Mucosa of rectum (tissue), 2 donors: Measurements from ENCODE around the gene SDF4.
"Not testable (repeated sequence)": the region's sequence is repeated elsewhere in the genome, so short reads cannot be mapped to it uniquely, and the experiment has no call there.

ENCODE experiments used
- H3K27ac ChIP-seq, 2 donors: one replicate each; pipeline ENCODE4 v1.7.0; 2013; ENCODE audit warnings: inconsistent platforms in 2 of 2, low read depth in 2 of 2, low read length in 2 of 2
- H3K27me3 ChIP-seq, 2 donors: one replicate each; pipeline ENCODE4 v1.7.0; 2013; ENCODE audit warnings: low read length in 2 of 2; ENCODE audit not compliant: control insufficient read depth in 2 of 2, insufficient read depth in 2 of 2
- H3K36me3 ChIP-seq, 2 donors: one replicate each; pipeline ENCODE4 v1.7.0; 2013; ENCODE audit warnings: low read length in 2 of 2; ENCODE audit not compliant: control insufficient read depth in 2 of 2, insufficient read depth in 2 of 2
- H3K4me1 ChIP-seq, 2 donors: one replicate each; pipeline ENCODE4 v1.7.0; 2013; ENCODE audit warnings: low read length in 2 of 2, mild to moderate bottlenecking in 1 of 2; ENCODE audit not compliant: control insufficient read depth in 2 of 2, insufficient read depth in 2 of 2
- H3K4me3 ChIP-seq, 2 donors: one replicate each; pipeline ENCODE4 v1.7.0; 2013; ENCODE audit warnings: low read length in 2 of 2
- H3K9ac ChIP-seq, 2 donors: one replicate each; pipeline ENCODE4 v1.7.0; 2013; ENCODE audit warnings: low read length in 2 of 2, low read depth in 1 of 2, mild to moderate bottlenecking in 1 of 2
- H3K9me3 ChIP-seq, 2 donors: one replicate each; pipeline ENCODE4 v1.7.0; 2013; ENCODE audit warnings: low read length in 2 of 2; ENCODE audit not compliant: control insufficient read depth in 2 of 2
- donor health status: healthy.
- donor health status: Normal muscosa, but diverticular disease.

The SDF4 gene

DNA sequence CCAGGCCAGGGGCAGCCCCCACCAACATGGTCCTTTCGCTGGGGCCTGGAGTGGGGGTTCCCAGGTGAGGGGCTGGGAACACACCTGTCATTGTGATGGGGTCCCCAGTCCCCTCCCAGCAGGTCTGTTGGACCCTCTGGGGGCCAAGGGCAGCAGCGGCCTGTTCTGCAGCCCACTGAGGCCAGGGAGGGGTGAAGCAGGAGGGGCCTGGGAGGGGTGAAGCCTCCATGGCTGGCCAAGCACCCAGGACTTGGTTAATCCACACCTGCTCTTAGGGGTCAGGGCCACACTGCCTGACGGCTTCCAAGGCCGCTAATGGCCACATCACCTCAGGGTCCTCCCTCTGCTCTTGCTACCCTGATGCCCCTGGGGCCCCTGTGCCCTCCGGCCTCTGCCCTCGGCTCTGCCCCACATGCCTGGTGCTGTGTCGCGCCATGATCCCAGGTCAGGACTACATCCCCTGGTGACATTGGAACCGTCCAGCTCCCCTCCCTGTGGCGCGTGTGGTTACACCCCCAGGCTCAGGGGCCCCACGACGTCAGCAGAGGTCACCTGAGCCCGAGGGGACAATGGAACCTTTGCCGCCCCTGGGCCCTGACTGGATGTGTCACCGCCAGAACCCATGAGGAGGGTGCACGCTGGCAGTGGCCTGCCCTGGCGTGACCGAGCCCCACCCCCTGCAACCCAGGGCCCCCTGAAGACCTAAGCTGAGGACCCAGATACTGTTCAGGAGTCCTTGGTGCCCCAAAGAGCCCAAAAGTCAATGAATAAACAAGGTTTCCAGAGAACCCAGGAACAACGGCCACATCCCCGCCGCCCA lies 32.5 kb downstream of the SDF4 start:
- H3K9ac ChIP-seq = no peak overlapping the region
- no peaks in the 10 kb centered on the region for H3K4me1 ChIP-seq
- no peaks in the 10 kb centered on the region for H3K9me3 ChIP-seq
- no peak overlapping the region for H3K27ac ChIP-seq
- peaks cover 0 to 5% of the 10 kb centered on the region in 2 donors for H3K27me3 ChIP-seq
- H3K36me3 ChIP-seq = no peaks in the 10 kb centered on the region
- no peak overlapping the region for H3K4me3 ChIP-seq

DNA sequence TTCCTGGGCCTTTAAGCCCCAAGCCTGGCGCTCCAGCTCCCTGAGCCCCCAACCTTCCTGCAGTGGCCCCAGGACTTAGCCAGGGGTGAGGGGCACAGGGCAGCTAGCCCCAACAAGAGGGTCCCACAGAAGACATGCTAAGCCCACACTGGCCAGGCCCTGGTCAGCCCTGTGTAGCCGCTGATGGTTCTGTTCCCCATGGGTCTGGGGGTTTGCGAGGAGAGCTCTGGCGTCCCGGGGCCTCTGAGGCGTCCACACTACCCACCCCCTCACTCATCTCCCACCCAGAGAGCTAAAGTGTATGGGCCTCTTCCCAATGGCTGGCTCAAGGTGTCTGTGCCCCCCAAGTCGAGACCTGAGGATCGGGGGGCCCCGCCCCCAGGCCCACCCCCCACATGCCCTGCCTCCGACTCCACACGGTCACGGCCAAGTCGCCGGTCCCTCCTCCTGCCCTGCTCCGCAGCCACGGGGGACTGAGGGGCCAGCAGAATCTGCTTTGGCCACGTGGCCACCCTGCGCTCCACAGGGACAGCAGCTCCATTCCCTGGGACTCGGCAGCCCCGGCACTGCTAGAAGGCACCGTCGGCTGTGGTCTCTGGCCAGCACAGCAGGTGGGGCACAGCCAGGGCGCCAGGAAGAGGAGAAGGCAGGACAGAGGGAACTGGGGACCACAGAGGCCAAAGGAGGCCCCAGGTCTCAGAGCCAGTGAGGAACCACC lies 33.2 kb downstream of the SDF4 start:
- H3K27me3 ChIP-seq = peaks cover 0 to 5% of the 10 kb centered on the region in 2 donors
- H3K27ac ChIP-seq = no peak overlapping the region
- no peak overlapping the region for H3K9ac ChIP-seq
- no peaks in the 10 kb centered on the region for H3K36me3 ChIP-seq
- H3K4me3 ChIP-seq = no peak overlapping the region
- H3K4me1 ChIP-seq = no peaks in the 10 kb centered on the region
- no peaks in the 10 kb centered on the region for H3K9me3 ChIP-seq

DNA sequence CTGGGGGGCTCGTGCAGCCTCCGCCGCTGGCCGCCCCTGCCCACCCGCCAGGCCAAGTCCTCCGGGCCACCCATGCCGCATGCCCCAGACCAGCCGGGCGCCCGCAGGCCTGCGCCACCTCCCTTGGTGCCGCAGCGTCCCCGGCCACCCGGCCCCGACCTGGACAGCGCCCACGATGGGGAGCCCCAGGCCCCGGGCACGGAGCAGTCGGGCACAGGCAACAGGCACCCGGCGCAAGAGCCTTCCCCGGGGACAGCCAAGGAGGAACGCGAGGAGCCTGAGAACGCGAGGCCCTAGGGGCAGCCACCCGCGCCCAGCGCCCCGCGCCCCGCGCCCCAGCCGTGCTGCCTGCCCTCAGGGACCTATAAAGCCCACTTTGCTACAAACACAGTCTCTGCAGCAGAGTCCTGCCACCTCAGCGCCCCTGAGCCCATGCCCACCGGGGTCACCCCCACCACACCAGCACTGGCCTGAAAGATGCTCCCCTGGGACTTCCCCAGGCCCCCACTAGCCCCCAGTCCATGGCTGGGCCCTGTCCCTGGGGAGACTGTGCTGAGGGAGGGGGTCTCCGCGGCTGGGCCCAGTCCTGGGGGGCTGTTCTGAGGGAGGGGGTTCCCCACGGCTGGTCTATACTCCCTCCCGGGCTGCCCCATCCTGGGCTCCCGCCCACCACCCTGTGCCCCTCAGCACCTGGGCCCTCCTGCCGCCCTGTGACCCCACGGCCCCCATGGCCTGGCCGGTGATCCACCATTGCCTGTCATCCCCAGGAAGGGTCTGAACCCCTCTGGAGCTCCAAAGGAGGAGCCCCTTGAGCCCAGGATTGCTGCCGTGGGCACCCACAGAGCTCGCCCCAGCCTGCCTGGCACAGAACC lies 34.0 kb downstream of the SDF4 start:
- Histone ChIP-seq H3K27ac (no peak overlapping the region), H3K9ac (no peak overlapping the region), H3K4me3 (no peak overlapping the region), H3K4me1 (no peaks in the 10 kb centered on the region), H3K27me3 (peaks cover 0 to 5% of the 10 kb centered on the region in 2 donors), H3K9me3 (no peaks in the 10 kb centered on the region), H3K36me3 (no peaks in the 10 kb centered on the region)

DNA sequence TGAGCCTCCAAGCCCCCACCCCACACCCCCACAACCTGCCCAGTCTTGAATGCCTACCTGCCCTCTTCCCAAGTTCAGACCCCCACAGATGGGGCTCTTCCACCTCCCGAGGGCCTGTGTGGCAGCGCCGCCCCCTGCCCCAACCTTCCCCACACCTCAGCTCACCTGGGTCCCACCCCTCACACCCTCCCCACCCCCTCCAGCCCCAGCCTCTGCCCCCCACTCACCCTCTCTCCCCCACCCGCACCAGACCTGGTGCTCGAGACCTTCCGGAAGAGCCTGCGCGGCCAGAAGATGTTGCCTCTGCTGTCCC lies 34.7 kb downstream of the SDF4 start:
- H3K4me3 ChIP-seq = no peak overlapping the region
- no peaks in the 10 kb centered on the region for H3K9me3 ChIP-seq
- peaks cover 0 to 5% of the 10 kb centered on the region in 2 donors for H3K27me3 ChIP-seq
- no peaks in the 10 kb centered on the region for H3K4me1 ChIP-seq
- no peaks in the 10 kb centered on the region for H3K36me3 ChIP-seq
- H3K9ac ChIP-seq = no peak overlapping the region
- H3K27ac ChIP-seq = no peak overlapping the region

DNA sequence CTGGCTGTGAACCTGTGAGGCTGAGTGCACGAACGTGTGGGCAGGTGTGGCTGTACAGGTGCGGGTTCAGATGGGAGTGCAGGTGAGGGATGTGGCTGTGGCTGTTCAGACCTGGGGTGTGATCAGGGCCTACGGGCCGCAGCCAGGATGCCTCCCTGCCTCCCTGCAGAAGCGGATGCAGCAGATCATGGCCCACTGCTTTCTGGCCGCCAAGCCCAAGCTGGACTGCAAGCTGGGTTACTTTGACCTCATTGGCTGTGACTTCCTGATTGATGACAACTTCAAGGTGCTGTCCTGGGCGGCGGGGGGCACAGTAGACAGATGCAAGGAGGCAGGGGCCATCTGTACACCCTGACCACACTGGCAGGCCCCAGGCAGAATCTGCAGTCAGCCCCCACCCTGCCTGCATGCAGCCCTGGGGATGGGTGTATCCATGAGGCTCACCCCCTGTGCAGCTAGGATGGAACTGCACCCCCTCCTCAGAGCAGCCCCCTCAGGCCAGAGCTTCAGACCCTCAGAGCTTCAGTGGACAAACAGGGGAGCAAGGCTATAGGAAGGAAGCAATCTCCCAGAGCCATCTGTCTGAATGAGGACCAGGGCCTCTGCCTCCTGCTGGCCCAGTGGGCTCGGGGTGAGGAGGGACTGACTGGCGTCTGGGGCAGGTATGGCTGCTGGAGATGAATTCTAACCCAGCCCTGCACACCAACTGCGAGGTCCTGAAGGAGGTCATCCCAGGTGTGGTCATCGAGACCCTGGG lies 35.2 kb downstream of the SDF4 start:
- no peak overlapping the region for H3K27ac ChIP-seq
- H3K9ac ChIP-seq = no peak overlapping the region
- no peaks in the 10 kb centered on the region for H3K36me3 ChIP-seq
- H3K4me1 ChIP-seq = no peaks in the 10 kb centered on the region
- no peaks in the 10 kb centered on the region for H3K9me3 ChIP-seq
- H3K4me3 ChIP-seq = no peak overlapping the region
- peaks cover 0 to 5% of the 10 kb centered on the region in 2 donors for H3K27me3 ChIP-seq

DNA sequence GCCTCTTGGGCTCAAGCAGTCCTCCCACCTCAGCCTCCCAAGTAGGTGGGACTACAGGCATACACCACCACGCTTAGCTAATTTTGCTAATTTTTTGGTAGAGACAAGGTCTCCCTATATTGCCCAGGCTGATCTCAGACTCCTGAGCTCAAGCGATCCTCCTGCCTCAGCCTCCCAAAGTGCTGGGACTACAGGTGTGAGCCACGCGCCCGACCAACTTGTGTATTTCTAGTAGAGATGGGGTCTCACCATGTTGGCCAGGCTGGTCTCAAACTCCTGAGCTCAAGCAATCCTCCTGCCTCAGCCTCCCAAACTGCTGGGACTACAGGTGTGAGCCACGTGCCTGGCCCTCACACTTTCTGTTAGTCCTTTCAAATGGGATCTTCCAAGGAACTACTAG lies 36.1 kb downstream of the SDF4 start:
- not testable (repeated sequence) for H3K9me3 ChIP-seq, H3K9ac ChIP-seq, H3K4me3 ChIP-seq, H3K27me3 ChIP-seq, H3K4me1 ChIP-seq, H3K36me3 ChIP-seq, H3K27ac ChIP-seq

DNA sequence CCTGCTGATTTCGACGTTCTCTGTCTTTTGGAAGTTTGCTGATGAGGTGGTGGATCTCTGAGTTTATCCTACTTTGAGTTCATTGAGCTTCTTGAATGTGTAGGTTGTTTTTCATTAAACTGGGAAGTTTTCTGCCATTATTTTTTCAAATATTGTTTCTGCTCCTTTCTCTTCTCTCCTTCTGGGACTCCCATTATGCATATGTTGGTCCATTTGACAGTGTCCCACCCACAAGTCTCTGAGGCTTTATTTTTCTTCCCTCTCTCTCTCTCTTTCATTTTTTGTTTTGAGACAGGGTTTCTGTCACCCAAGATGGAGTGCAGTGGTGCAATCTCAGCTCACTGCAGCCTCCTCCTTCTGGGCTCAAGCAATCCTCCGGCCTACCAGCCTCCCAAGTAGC lies 37.1 kb downstream of the SDF4 start:
- H3K4me1 ChIP-seq = no peaks in the 10 kb centered on the region
- H3K9me3 ChIP-seq = no peaks in the 10 kb centered on the region
- peaks cover 0 to 5% of the 10 kb centered on the region in 2 donors for H3K27me3 ChIP-seq
- H3K9ac ChIP-seq = no peak overlapping the region
- H3K4me3 ChIP-seq = no peak overlapping the region
- no peak overlapping the region for H3K27ac ChIP-seq
- H3K36me3 ChIP-seq = no peaks in the 10 kb centered on the region

DNA sequence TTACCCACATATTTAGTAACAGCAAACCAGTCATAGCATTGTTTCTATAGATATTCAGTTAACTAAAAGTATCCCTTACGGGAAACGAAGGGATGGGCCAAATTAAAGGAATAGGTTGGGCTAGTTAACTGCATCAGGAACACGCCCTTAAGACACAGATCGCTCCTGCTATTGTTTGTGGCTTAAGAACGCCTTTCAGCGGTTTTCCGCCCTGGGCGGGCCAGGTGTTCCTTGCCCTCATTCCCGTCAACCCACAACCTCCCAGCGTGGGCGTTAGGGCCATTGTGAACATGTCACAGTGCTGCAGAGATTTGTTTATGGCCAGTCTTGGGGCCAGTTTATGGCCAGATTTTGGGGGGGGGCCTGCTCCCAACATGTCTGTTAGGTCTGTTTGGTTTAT lies 40.1 kb downstream of the SDF4 start:
- H3K4me1 ChIP-seq = no peaks in the 10 kb centered on the region
- H3K36me3 ChIP-seq = no peaks in the 10 kb centered on the region
- H3K27ac ChIP-seq = no peak overlapping the region
- no peak overlapping the region for H3K4me3 ChIP-seq
- H3K27me3 ChIP-seq = no peaks in the 10 kb centered on the region
- no peak overlapping the region for H3K9ac ChIP-seq
- no peaks in the 10 kb centered on the region for H3K9me3 ChIP-seq

DNA sequence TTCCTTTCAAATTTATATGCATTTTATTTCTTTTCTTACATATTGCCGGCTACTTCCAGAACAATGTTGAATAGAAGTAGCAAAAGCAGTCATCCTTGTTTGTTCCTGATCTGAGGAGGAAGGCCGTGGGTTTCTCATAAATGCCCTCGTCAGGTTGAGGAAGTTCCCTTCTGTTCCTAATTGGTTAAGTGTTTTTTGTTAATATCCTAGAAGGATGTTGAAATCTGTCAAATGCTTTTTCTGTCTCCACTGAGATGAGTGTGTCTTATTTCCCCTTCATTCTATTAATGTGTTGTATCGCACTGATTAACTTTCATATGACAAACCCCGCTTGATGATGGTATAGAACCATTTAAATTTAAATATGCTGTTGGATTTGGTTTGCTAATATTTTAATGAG lies 42.7 kb downstream of the SDF4 start:
- Histone ChIP-seq H3K9ac (no peak overlapping the region), H3K27me3 (no peaks in the 10 kb centered on the region), H3K27ac (no peak overlapping the region), H3K9me3 (no peaks in the 10 kb centered on the region), H3K4me1 (no peaks in the 10 kb centered on the region), H3K36me3 (no peaks in the 10 kb centered on the region), H3K4me3 (no peak overlapping the region)
